ENCODE data around the gene ANKRD28. TPM values are rescaled to one million over a fixed set of nuclear protein-coding genes. Genes with fewer than 3 reads are reported as not detected.

The ANKRD28 gene
- total and polyA plus RNA-seq, 2 of the 13 experiments (the other 11 are each of a cell fraction or from before 2014, with no cell fraction given): 21.0 to 28.9 TPM

DNA sequence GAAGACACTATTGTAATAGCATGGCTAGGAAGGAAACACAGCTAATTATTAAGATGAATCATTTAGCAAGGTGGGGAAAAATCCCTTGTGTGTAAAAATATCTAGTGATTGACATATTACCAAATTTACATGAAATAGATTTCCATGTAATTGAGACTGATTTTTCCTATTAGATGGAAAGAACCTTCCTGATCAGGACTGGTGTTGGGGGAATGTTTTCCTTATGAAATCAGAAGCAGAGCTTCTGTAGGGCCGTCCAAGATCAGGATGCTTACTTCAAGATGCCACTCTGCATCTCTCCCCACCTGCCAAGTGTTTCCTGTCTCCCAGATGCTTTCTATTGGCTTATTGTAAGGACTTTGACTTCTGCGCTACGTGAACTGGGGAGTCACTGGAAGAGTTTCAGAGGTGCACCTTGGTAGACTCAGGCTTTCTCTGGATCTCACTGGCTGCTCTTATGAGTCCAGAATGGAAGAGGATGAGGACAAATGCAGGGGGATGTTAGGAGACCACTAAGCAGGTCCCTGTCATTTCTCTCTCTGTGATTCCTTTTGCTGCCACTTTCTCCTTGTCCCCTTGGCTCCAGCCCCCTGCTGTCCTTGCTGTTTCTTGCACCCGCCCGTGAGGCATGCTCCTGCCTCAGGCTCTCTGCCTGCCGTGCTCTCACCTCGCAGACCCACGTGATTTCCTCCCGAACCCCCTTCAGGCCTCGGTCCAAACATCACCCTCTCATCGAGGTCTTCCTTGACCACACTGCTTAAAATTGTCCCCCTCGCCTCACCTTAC is 166.2 kb downstream of the ANKRD28 start:
- no peak for ATAC-seq
- Histone ChIP-seq H4K20me1 (ENCODE audit: insufficient read depth, low read length) (no peaks in the 10 kb centered on the region), H3K27ac (ENCODE audit: extremely low read length, insufficient read depth, low read length) (no peak overlapping the region), H3K4me3 (replicated peaks in 1 of 3; ENCODE audit: insufficient read depth in 1 of 3, low read depth in 2 of 3, low read length in 3 of 3) (no peak overlapping the region), H3K79me2 (ENCODE audit: insufficient read depth, low read length) (no peaks in the 10 kb centered on the region), H3K4me1 (ENCODE audit: insufficient read depth, low read length) (peaks cover 12% of the 10 kb centered on the region), H3K36me3 (replicated peaks in 1 of 2; ENCODE audit: control insufficient read depth in 1 of 2, insufficient read depth in 2 of 2, low read length in 2 of 2) (no peaks in the 10 kb centered on the region), H3K9me3 (ENCODE audit: low read length) (no peaks in the 10 kb centered on the region), H2AFZ (ENCODE audit: low read length) (no peak overlapping the region), H3K4me2 (ENCODE audit: low read depth, low read length) (no peak overlapping the region), H3K9ac (ENCODE audit: insufficient read depth, low read depth, low read length) (no peak overlapping the region), H3K27me3 (ENCODE audit: control insufficient read depth in 1 of 2, insufficient read depth in 2 of 2, low read length in 2 of 2) (no peaks in the 10 kb centered on the region)
- no peak for TF ChIP-seq ZNF33A (CRISPR knock-in tag; IDR thresholded peaks at IDR 0.05; ENCODE audit: borderline replicate concordance)
- no peak for TF ChIP-seq ZIK1 (CRISPR knock-in tag; IDR thresholded peaks at IDR 0.05; ENCODE audit: borderline replicate concordance, low read depth)
- TF ChIP-seq ZNF589 (CRISPR knock-in tag; conservative IDR thresholded peaks at IDR 0.05): no peak
- no peak for TF ChIP-seq MBD4 (IDR thresholded peaks at IDR 0.05; ENCODE audit: borderline replicate concordance, low read length)
- TF ChIP-seq CEBPB (IDR thresholded peaks at IDR 0.05; ENCODE audit: borderline replicate concordance, low read depth, low read length): no peak
- no peak for TF ChIP-seq ZFP41 (CRISPR knock-in tag; IDR thresholded peaks at IDR 0.05; ENCODE audit: borderline replicate concordance)
- TF ChIP-seq SMC3 (IDR thresholded peaks at IDR 0.05; ENCODE audit: low read length): no peak
- no peak for TF ChIP-seq MXI1 (IDR thresholded peaks at IDR 0.05; ENCODE audit: borderline replicate concordance, low read depth, low read length)
- TF ChIP-seq ZNF557 (CRISPR knock-in tag; IDR thresholded peaks at IDR 0.05): no peak
- TF ChIP-seq ZNF563 (CRISPR knock-in tag; IDR thresholded peaks at IDR 0.05): no peak
- no peak for TF ChIP-seq ELF3 (CRISPR knock-in tag; IDR thresholded peaks at IDR 0.05)
- no peak for TF ChIP-seq HOXD1 (CRISPR knock-in tag; IDR thresholded peaks at IDR 0.05)
- no peak for TF ChIP-seq HMG20B (CRISPR knock-in tag; conservative IDR thresholded peaks at IDR 0.05)
- no peak for TF ChIP-seq ZFP82 (CRISPR knock-in tag; IDR thresholded peaks at IDR 0.05; ENCODE audit: borderline replicate concordance)
- no peak for TF ChIP-seq ZNF556 (CRISPR knock-in tag; IDR thresholded peaks at IDR 0.05; ENCODE audit: borderline replicate concordance)
- no peak for TF ChIP-seq ZNF326 (CRISPR knock-in tag; IDR thresholded peaks at IDR 0.05; ENCODE audit: borderline replicate concordance)
- intact Hi-C loops (cut with micrococcal nuclease; ENCODE audit: unreplicated experiment) (loop anchor here (2.0 to 5.0 kb wide), 3 partner anchors 31 to 546 kb away; partner anchors contain the start of genes BTD and HACL1), in situ Hi-C loops (cut with HindIII; ENCODE audit: extremely low pct_ligation_motif_present, low pct_unique_long_range_greater_than_20kb) (loop anchor here (25.0 kb wide), 1 partner anchor 606 kb away; no protein-coding TSS in a partner anchor)
- no peak for DNase-seq (ENCODE audit: low spot score)
- no TSS peak for BruUV-seq (replicated peaks)
- ChIA-PET POLR2A (no interaction called here), CTCF (ENCODE audit: low intra/inter-chr PET ratio, low total read pairs) (no interaction called here)
- FAIRE-seq: no peak
- 93% methylated on average over 12 of the region's 12 CpGs for WGBS (ENCODE audit: low lambda C conversion rate)

Measured in HepG2 (cell line).